Mesenchymal stem cell (in vitro differentiated cells and primary cell): ENCODE data around the gene INPP5D.
"Not testable (repeated sequence)": the region's sequence is repeated elsewhere in the genome, so short reads cannot be mapped to it uniquely, and the experiment has no call there.

Experiments used
- DNase-seq: peaks from one replicate; pipeline ENCODE4 v3.0.0-alpha.2; 2013
- H2AFZ ChIP-seq: one replicate; pipeline ENCODE4 v1.6.1; 2013; ENCODE audit warnings: low read depth, mild to moderate bottlenecking, control low read depth, inconsistent platforms, low read length, moderate library complexity
- H2AK5ac ChIP-seq: 2 replicates; pipeline ENCODE4 v1.6.1; 2013; ENCODE audit warnings: low read length, moderate library complexity, mild to moderate bottlenecking, inconsistent platforms; ENCODE audit not compliant: severe bottlenecking
- H2BK120ac ChIP-seq: one replicate; pipeline ENCODE4 v1.6.1; 2013; ENCODE audit warnings: low read depth, mild to moderate bottlenecking, inconsistent platforms, low read length, moderate library complexity
- H2BK12ac ChIP-seq, 2 experiments: one replicate each; pipeline ENCODE4 v1.6.1; 2013; ENCODE audit warnings: inconsistent platforms in 2 of 2, low read length in 2 of 2, mild to moderate bottlenecking in 2 of 2, moderate library complexity in 2 of 2, control low read depth in 1 of 2
- H2BK15ac ChIP-seq: one replicate; pipeline ENCODE4 v1.6.1; 2013; ENCODE audit warnings: mild to moderate bottlenecking, low read depth, inconsistent platforms; ENCODE audit not compliant: poor library complexity, severe bottlenecking
- H2BK5ac ChIP-seq: 2 replicates; pipeline ENCODE4 v1.6.1; 2013; ENCODE audit warnings: low read depth, mild to moderate bottlenecking, low read length, control low read depth, inconsistent platforms; ENCODE audit not compliant: poor library complexity, severe bottlenecking
- H3K14ac ChIP-seq, 2 experiments: one replicate each; pipeline ENCODE4 v1.6.1; 2013; ENCODE audit warnings: inconsistent platforms in 2 of 2, low read length in 2 of 2, control low read depth in 1 of 2, mild to moderate bottlenecking in 1 of 2, moderate library complexity in 1 of 2
- H3K18ac ChIP-seq, 2 experiments: one replicate each; pipeline ENCODE4 v1.6.1; 2013; ENCODE audit warnings: inconsistent platforms in 2 of 2, low read length in 2 of 2, control low read depth in 1 of 2, low read depth in 1 of 2, mild to moderate bottlenecking in 1 of 2
- H3K23ac ChIP-seq, 2 experiments: one replicate each; pipeline ENCODE4 v1.6.1; 2013; ENCODE audit warnings: inconsistent platforms in 2 of 2, low read length in 2 of 2, mild to moderate bottlenecking in 2 of 2, moderate library complexity in 2 of 2, control low read depth in 1 of 2
- H3K27ac ChIP-seq: 2 replicates; pipeline ENCODE4 v1.5.1; 2013; ENCODE audit warnings: mild to moderate bottlenecking, moderate library complexity, low read length, control low read depth, inconsistent platforms; ENCODE audit not compliant: poor library complexity, severe bottlenecking
- H3K27me3 ChIP-seq, 2 experiments: 2 replicates each; pipeline versions ENCODE4 v1.6.1 to v1.7.0; 2013; ENCODE audit warnings: low read length in 2 of 2, mild to moderate bottlenecking in 2 of 2, moderate library complexity in 2 of 2, control low read depth in 1 of 2, inconsistent platforms in 1 of 2; ENCODE audit not compliant: control insufficient read depth in 1 of 2, insufficient read depth in 1 of 2
- H3K36me3 ChIP-seq, 2 experiments: 2 replicates each; pipeline versions ENCODE4 v1.6.1 to v1.7.0; 2013; ENCODE audit warnings: low read length in 2 of 2, control low read depth in 1 of 2, inconsistent platforms in 1 of 2, low read depth in 1 of 2, mild to moderate bottlenecking in 1 of 2; ENCODE audit not compliant: insufficient read depth in 2 of 2, control insufficient read depth in 1 of 2
- H3K4ac ChIP-seq, 2 experiments: one replicate each; pipeline ENCODE4 v1.6.1; 2013; ENCODE audit warnings: inconsistent platforms in 2 of 2, low read length in 2 of 2, mild to moderate bottlenecking in 2 of 2, moderate library complexity in 2 of 2, control low read depth in 1 of 2, low read depth in 1 of 2
- H3K4me1 ChIP-seq: 2 replicates; pipeline ENCODE4 v1.6.1; 2013; ENCODE audit warnings: low read depth, low read length, control low read depth; ENCODE audit not compliant: control insufficient read depth, insufficient read depth
- H3K4me2 ChIP-seq: 2 replicates; pipeline ENCODE4 v1.6.1; 2013; ENCODE audit warnings: low read length, mild to moderate bottlenecking, inconsistent platforms; ENCODE audit not compliant: poor library complexity, severe bottlenecking
- H3K4me3 ChIP-seq, 2 experiments: 2 replicates each; pipeline versions ENCODE4 v1.5.1 to v1.7.0; 2013; ENCODE audit warnings: low read length in 2 of 2, mild to moderate bottlenecking in 2 of 2, control low read depth in 1 of 2, low read depth in 1 of 2; ENCODE audit not compliant: insufficient read depth in 1 of 2
- H3K79me1 ChIP-seq: replicated peaks from 2 replicates; pipeline ENCODE4 v1.6.1; 2013; ENCODE audit warnings: mild to moderate bottlenecking, control low read depth, low read length, inconsistent platforms; ENCODE audit not compliant: poor library complexity, severe bottlenecking
- H3K9ac ChIP-seq: 2 replicates; pipeline ENCODE4 v1.7.0; 2013; ENCODE audit warnings: mild to moderate bottlenecking, low read length, moderate library complexity
- H3K9me3 ChIP-seq: 2 replicates; pipeline ENCODE4 v1.7.0; 2013; ENCODE audit warnings: mild to moderate bottlenecking, low read length; ENCODE audit not compliant: control insufficient read depth
- H4K8ac ChIP-seq: one replicate; pipeline ENCODE4 v1.6.1; 2013; ENCODE audit warnings: inconsistent platforms, mild to moderate bottlenecking, low read length, moderate library complexity
- H4K91ac ChIP-seq: one replicate; pipeline ENCODE4 v1.6.1; 2013; ENCODE audit warnings: mild to moderate bottlenecking, low read length, inconsistent platforms
- WGBS: methylation state at CpG from one replicate; pipeline ENCODE4 v1.1.7; 2013; ENCODE audit warnings: mixed read lengths; 5-methylcytosine and 5-hydroxymethylcytosine counted together

The INPP5D gene

GRCh38 chr2:233099820-233100191, 39.7 kb downstream of the INPP5D start:
- H3K14ac ChIP-seq, H3K9me3 ChIP-seq, H3K27ac ChIP-seq, H2BK15ac ChIP-seq, H3K4me1 ChIP-seq, H3K4me2 ChIP-seq, H3K9ac ChIP-seq, H3K4me3 ChIP-seq, H2BK12ac ChIP-seq, DNase-seq, H2AK5ac ChIP-seq, H3K18ac ChIP-seq, H4K91ac ChIP-seq, H3K4ac ChIP-seq, H3K23ac ChIP-seq, H3K79me1 ChIP-seq, H2BK120ac ChIP-seq, H2AFZ ChIP-seq, H2BK5ac ChIP-seq, H3K36me3 ChIP-seq, H4K8ac ChIP-seq: not testable (repeated sequence)
- H3K27me3 ChIP-seq, result peaks cover 2 to 19% of the 10 kb centered on the region in 2 experiments
- WGBS, result 88% methylated on average over 7 of the region's 7 CpGs

- no peak overlapping the region for H3K4me3 ChIP-seq
- DNase-seq, result no peak
- no peak overlapping the region for H3K4me2 ChIP-seq
- no peak overlapping the region for H3K18ac ChIP-seq
- no peaks in the 10 kb centered on the region for H3K9me3 ChIP-seq
- H2BK5ac ChIP-seq, result no peak overlapping the region
- H3K79me1 ChIP-seq, result no peaks in the 10 kb centered on the region
- no peaks in the 10 kb centered on the region for H3K4me1 ChIP-seq
- no peak overlapping the region for H3K27ac ChIP-seq
- no peak overlapping the region for H2AFZ ChIP-seq
- H3K9ac ChIP-seq, result no peak overlapping the region
- H4K91ac ChIP-seq, result no peak overlapping the region
- H2AK5ac ChIP-seq, result no peak overlapping the region
- H3K23ac ChIP-seq, result no peak overlapping the region
- no peak overlapping the region for H3K14ac ChIP-seq
- H2BK120ac ChIP-seq, result no peak overlapping the region
- H3K4ac ChIP-seq, result no peak overlapping the region
- no peak overlapping the region for H4K8ac ChIP-seq
- 83% methylated on average over 15 of the region's 17 CpGs for WGBS
- peaks cover 4 to 16% of the 10 kb centered on the region in 2 experiments for H3K27me3 ChIP-seq
- no peak overlapping the region for H2BK15ac ChIP-seq
- H2BK12ac ChIP-seq, result no peak overlapping the region
- H3K36me3 ChIP-seq, result no peaks in the 10 kb centered on the region
These were observed 40.3 kb downstream of the INPP5D start for GRCh38 chr2:233100192-233100998.

GRCh38 chr2:233101141-233101540, 41.0 kb downstream of the INPP5D start:
- H3K4me1 ChIP-seq, result no peaks in the 10 kb centered on the region
- 95% methylated on average over 4 of the region's 4 CpGs for WGBS
- no peak overlapping the region for H3K14ac ChIP-seq
- no peak overlapping the region for H2AK5ac ChIP-seq
- peaks cover 10 to 18% of the 10 kb centered on the region in 2 experiments for H3K27me3 ChIP-seq
- no peaks in the 10 kb centered on the region for H3K79me1 ChIP-seq
- H3K27ac ChIP-seq, result no peak overlapping the region
- no peak overlapping the region for H2BK15ac ChIP-seq
- H3K36me3 ChIP-seq, result no peaks in the 10 kb centered on the region
- no peak overlapping the region for H3K18ac ChIP-seq
- H4K8ac ChIP-seq, result no peak overlapping the region
- H3K9me3 ChIP-seq, result peaks cover 5% of the 10 kb centered on the region
- H2BK5ac ChIP-seq, result no peak overlapping the region
- no peak overlapping the region for H3K9ac ChIP-seq
- no peak overlapping the region for H3K23ac ChIP-seq
- no peak overlapping the region for H2BK120ac ChIP-seq
- H2BK12ac ChIP-seq, result no peak overlapping the region
- no peak for DNase-seq
- no peak overlapping the region for H3K4me2 ChIP-seq
- no peak overlapping the region for H4K91ac ChIP-seq
- H3K4ac ChIP-seq, result no peak overlapping the region
- H2AFZ ChIP-seq, result no peak overlapping the region
- no peak overlapping the region for H3K4me3 ChIP-seq

GRCh38 chr2:233101816-233102215, 41.7 kb downstream of the INPP5D start:
- H3K4me1 ChIP-seq, result no peaks in the 10 kb centered on the region
- H4K91ac ChIP-seq, result no peak overlapping the region
- peaks cover 6% of the 10 kb centered on the region for H3K9me3 ChIP-seq
- 86% methylated on average over 8 of the region's 8 CpGs for WGBS
- peaks cover 17 to 25% of the 10 kb centered on the region in 2 experiments for H3K27me3 ChIP-seq
- H2AFZ ChIP-seq, result no peak overlapping the region
- no peak overlapping the region for H2BK12ac ChIP-seq
- H3K4me2 ChIP-seq, result no peak overlapping the region
- no peak overlapping the region for H4K8ac ChIP-seq
- H3K27ac ChIP-seq, result no peak overlapping the region
- H3K9ac ChIP-seq, result no peak overlapping the region
- H3K36me3 ChIP-seq, result no peaks in the 10 kb centered on the region
- no peak overlapping the region for H3K4me3 ChIP-seq
- no peak overlapping the region for H2BK15ac ChIP-seq
- no peak overlapping the region for H2BK5ac ChIP-seq
- no peak overlapping the region for H3K23ac ChIP-seq
- no peak overlapping the region for H3K18ac ChIP-seq
- DNase-seq, result no peak
- no peaks in the 10 kb centered on the region for H3K79me1 ChIP-seq
- no peak overlapping the region for H3K4ac ChIP-seq
- no peak overlapping the region for H2BK120ac ChIP-seq
- no peak overlapping the region for H3K14ac ChIP-seq
- H2AK5ac ChIP-seq, result no peak overlapping the region
